Motor neuron (in vitro differentiated cells): ENCODE data around the gene SHLD2. TPM values are rescaled to one million over a fixed set of nuclear protein-coding genes. Genes with fewer than 3 reads are reported as not detected.
A peak's percentile ranks its signal among the peaks of the same experiment; 100 is the strongest.
"Not testable (repeated sequence)": the region's sequence is repeated elsewhere in the genome, so short reads cannot be mapped to it uniquely, and the experiment has no call there.

ENCODE experiments used
- ATAC-seq, 8 experiments: fragments of 200-7000 bp; cut with Tn5 transposase; replicated peaks in 6 of 8; 2 replicates each; pipeline ENCODE4 v1.8.0; 2021; ENCODE audit warnings: mild to moderate bottlenecking in 8 of 8, moderate library complexity in 8 of 8
- H3K27ac ChIP-seq, 2 donors: fragments of 250-450 bp; sonication (Bioruptor Pico); 2 replicates each; pipeline ENCODE4 v1.9.0; 2021; ENCODE audit warnings: antibody characterized with exemption in 2 of 2, mild to moderate bottlenecking in 2 of 2, moderate library complexity in 1 of 2
- H3K4me1 ChIP-seq, 2 donors: fragments of 250-450 bp; sonication (Bioruptor Pico); replicated peaks in 1 of 2; 2 replicates each; pipeline ENCODE4 v1.6.1; 2021; ENCODE audit warnings: antibody characterized with exemption in 2 of 2, mild to moderate bottlenecking in 2 of 2, moderate library complexity in 1 of 2
- H3K4me3 ChIP-seq, 5 donors: fragments of 250-450 bp; sonication (Bioruptor Pico); 2 replicates each; pipeline ENCODE4 v1.9.0; 2021; ENCODE audit warnings: antibody characterized with exemption in 5 of 5, mild to moderate bottlenecking in 5 of 5, moderate library complexity in 4 of 5
- WGBS, 10 experiments: fragments of 450-650 bp; shearing (Covaris generic); methylation state at CpG; one replicate each; pipeline ENCODE4 v1.0.0; 2022; 5-methylcytosine and 5-hydroxymethylcytosine counted together
- in situ Hi-C, 9 experiments: fragments of 400-800 bp; cut with MboI; loops; one replicate each; pipeline ENCODE4 v1.15.0; 2021; ENCODE audit warnings: low sequenced_read_pairs in 9 of 9, low pct_unique_long_range_greater_than_20kb in 2 of 9; ENCODE audit not compliant: unreplicated experiment in 9 of 9
- total RNA-seq, 8 experiments: library from RNA; unstranded; fragments of 300-600 nt; gene quantifications; 2 replicates each; pipeline versions ENCODE4 v1.2.3 to v1.2.4, GENCODE V29; 2022

The SHLD2 gene
- total RNA-seq, 8 experiments from 2014 or later = 12.5 to 37.2 (median 18.3) TPM

GRCh38 chr10:87068281-87068680, 26.7 kb upstream of the SHLD2 start:
- 89 to 100% (median 100%) methylated on average over 1 of the region's 1 CpG; no CpG with 5 or more reads in 6 of the 10 experiments for WGBS, 10 experiments
- H3K27ac ChIP-seq = no peak overlapping the region
- no peak overlapping the region for H3K4me3 ChIP-seq
- in situ Hi-C loops = loop anchor here in 2 of 9 experiments (25.0 kb wide), 1 partner anchor 131 kb away; no protein-coding TSS in a partner anchor
- no peak for ATAC-seq
- no peaks in the 10 kb centered on the region for H3K4me1 ChIP-seq

GRCh38 chr10:87072449-87072848, 22.6 kb upstream of the SHLD2 start:
- Histone ChIP-seq H3K27ac (no peak overlapping the region), H3K4me3 (no peak overlapping the region), H3K4me1 (no peaks in the 10 kb centered on the region)
- no peak for ATAC-seq
- WGBS, 10 experiments = 73 to 100% (median 100%) methylated on average over 1 to 2 of the region's 2 CpGs; no CpG with 5 or more reads in 5 of the 10 experiments
- in situ Hi-C loops = loop anchor here in 2 of 9 experiments (25.0 kb wide), 1 partner anchor 135 kb away; no protein-coding TSS in a partner anchor

DNA sequence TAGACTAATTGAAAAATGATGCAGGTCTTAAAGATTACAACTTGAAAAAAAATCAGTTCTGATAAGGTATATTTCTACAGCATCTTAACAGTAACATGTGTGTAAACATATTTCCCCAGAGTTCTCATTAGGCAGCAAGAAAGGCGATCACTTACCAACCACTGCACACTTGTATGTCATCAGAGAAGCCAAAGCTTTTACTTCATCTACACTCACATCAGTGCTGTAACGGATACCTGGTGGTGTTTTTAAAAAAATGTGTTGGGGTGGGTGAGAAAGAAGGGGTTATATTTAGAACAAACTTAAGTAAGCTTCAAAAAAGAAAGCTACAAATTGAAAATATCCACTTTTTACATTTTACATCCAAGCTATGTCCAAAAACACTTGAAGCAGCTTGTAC, 18.6 kb upstream of the SHLD2 start:
- H3K4me1 ChIP-seq, ATAC-seq, H3K27ac ChIP-seq, H3K4me3 ChIP-seq, in situ Hi-C loops: not testable (repeated sequence)
- 83 to 100% (median 100%) methylated on average over 1 to 2 of the region's 2 CpGs; no CpG with 5 or more reads in 3 of the 10 experiments for WGBS, 10 experiments

DNA sequence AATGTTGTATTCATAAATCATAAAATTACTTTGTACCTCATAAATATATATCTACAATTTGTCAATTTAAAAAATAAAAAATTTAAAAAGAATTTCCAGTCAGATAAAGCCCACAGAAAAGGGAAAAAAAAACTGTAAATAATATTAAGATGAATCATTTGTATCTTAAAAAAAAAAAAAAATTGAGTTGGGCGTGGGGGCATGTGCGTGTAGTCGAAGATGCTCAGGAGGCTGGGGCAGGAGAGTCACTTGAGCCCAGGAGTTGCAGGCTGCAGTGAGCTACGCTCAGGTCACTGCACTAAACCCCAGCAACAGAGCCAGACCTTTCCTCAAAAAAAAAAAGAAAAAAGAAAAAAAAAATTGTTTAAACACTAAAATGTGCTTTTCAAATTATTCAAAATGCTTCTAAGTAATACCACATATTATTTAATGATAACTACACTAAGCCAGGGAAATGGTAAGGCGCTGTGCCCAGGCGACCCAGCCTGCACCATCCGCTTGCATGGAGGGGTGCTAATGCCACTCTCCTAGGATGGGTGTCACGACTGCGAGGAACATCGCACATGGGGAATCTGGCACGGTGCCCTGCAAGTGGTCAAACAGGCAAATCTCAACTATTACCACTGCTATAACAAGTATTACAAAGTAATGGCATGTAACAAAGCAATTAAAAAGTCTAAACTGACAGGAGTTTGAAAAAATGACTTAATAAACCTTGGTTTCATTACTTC, 15.7 kb upstream of the SHLD2 start:
- H3K4me3 ChIP-seq = no peak overlapping the region
- peak in 1 of 8 experiments; percentile 16 for ATAC-seq
- no peak overlapping the region for H3K27ac ChIP-seq
- in situ Hi-C loops = no loop called here
- no peaks in the 10 kb centered on the region for H3K4me1 ChIP-seq
- 35 to 88% (median 76%) methylated on average over 4 to 11 of the region's 11 CpGs; no CpG with 5 or more reads in 2 of the 10 experiments for WGBS, 10 experiments

DNA sequence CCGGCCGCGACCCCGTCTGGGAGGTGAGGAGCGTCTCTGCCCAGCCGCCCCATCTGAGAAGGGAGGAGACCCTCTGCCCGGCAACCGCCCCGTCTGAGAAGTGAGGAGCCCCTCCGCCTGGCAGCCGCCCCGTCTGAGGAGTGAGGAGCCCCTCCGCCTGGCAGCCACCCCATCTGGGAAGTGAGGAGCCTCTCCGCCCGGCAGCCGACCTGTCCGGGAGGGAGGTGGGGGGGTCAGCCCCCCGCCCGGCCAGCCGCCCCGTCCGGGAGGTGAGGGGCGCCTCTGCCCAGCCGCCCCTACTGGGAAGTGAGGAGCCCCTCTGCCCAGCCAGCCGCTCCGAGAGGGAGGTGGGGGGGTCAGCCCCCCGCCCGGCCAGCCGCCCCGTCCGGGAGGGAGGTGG, 14.4 kb upstream of the SHLD2 start:
- H3K4me1 ChIP-seq, H3K4me3 ChIP-seq, H3K27ac ChIP-seq, ATAC-seq, in situ Hi-C loops: not testable (repeated sequence)
- WGBS, 10 experiments = no CpG with 5 or more reads among the region's 31 CpGs

DNA sequence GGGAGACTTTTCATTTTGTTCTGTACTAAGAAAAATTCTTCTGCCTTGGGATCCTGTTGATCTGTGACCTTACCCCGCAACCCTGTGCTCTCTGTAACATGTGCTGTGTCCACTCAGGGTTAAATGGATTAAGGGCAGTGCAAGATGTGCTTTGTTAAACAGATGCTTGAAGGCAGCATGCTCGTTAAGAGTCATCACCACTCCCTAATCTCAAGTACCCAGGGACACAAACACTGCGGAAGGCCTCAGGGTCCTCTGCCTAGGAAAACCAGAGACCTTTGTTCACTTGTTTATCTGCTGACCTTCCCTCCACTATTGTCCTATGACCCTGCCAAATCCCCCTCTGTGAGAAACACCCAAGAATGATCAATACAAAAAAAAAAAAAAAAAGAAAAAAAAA, 13.4 kb upstream of the SHLD2 start:
- no CpG with 5 or more reads among the region's 3 CpGs for WGBS, 10 experiments
- H3K4me1 ChIP-seq, H3K4me3 ChIP-seq, in situ Hi-C loops, H3K27ac ChIP-seq: not testable (repeated sequence)
- ATAC-seq = peak in 1 of 8 experiments; percentile 9

- not testable (repeated sequence) for H3K27ac ChIP-seq, H3K4me3 ChIP-seq
These were observed 12.8 kb upstream of the SHLD2 start for GRCh38 chr10:87082219-87082618.

GRCh38 chr10:87083576-87084290, 11.3 kb upstream of the SHLD2 start:
- H3K4me1 ChIP-seq, H3K27ac ChIP-seq, in situ Hi-C loops, H3K4me3 ChIP-seq: not testable (repeated sequence)
- ATAC-seq = peak in 4 of 8 experiments; percentile 8 to 59 (median 54)
- WGBS, 10 experiments = 0 to 100% (median 33%) methylated on average over 1 to 3 of the region's 5 CpGs; no CpG with 5 or more reads in 7 of the 10 experiments

More at GRCh38 chr10:87082219-87082618, 12.8 kb upstream of the SHLD2 start:
- 0 to 100% (median 57%) methylated on average over 1 of the region's 1 CpG; no CpG with 5 or more reads in 5 of the 10 experiments for WGBS, 10 experiments
- ATAC-seq = peak in 5 of 8 experiments; percentile 16 to 82 (median 72)
- in situ Hi-C loops, H3K4me1 ChIP-seq: not testable (repeated sequence)

- H3K4me3 ChIP-seq, H3K4me1 ChIP-seq, in situ Hi-C loops, H3K27ac ChIP-seq: not testable (repeated sequence)
- ATAC-seq = peak in 4 of 8 experiments; percentile 20 to 43 (median 34)
These were observed 10.7 kb upstream of the SHLD2 start for GRCh38 chr10:87084291-87084782.

GRCh38 chr10:87085537-87085936, 9.5 kb upstream of the SHLD2 start:
- in situ Hi-C loops = no loop called here
- Histone ChIP-seq H3K27ac (no peak overlapping the region), H3K4me1 (no peaks in the 10 kb centered on the region), H3K4me3 (no peak overlapping the region)
- WGBS, 10 experiments = 0 to 100% (median 92%) methylated on average over 1 of the region's 1 CpG; no CpG with 5 or more reads in 1 of the 10 experiments
- ATAC-seq = peak in 1 of 8 experiments; percentile 64

DNA sequence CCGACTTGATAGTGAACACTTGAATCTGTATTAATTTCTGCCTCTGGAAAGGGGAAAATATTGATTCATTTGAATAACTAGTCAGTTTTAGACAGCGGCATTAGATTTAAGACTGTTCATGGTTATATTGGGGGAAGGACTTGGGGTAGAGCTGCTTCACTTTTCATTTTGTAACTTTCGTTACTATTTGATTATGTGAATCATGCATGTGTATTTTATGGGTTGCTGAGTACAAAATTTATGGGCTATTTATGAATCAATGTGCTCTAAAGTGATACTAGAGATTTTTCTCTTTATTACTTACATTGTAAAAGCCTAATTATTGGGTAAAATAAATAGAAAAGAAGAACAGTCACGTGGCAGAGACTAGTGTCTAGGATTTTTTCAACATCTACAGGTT, 5.3 kb upstream of the SHLD2 start:
- in situ Hi-C loops = no loop called here
- H3K4me3 ChIP-seq = no peak overlapping the region
- WGBS, 10 experiments = 24 to 100% (median 83%) methylated on average over 1 to 4 of the region's 4 CpGs; no CpG with 5 or more reads in 1 of the 10 experiments
- no peak overlapping the region for H3K27ac ChIP-seq
- no peak for ATAC-seq
- peaks cover 0 to 15% of the 10 kb centered on the region in 2 donors for H3K4me1 ChIP-seq

DNA sequence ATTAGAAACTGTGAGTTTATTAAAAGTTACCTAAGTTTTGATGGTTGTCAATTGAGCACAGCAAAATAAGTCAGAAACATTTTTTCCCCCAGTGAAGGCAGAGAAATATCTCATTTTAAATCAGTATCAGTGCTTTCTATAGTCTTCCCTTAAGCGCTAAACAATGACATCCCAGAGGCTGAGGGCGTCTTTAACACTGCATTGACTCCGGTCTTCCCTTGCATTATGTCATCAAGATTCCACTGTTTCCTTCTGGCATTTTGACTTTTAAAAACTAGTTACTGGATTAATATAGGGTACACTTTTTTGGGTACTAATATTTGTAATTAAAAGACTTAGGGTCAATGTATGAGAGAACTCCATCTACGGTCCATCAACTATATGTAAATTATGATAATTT, 4.2 kb upstream of the SHLD2 start:
- 0 to 100% (median 43%) methylated on average over 1 to 4 of the region's 4 CpGs for WGBS, 10 experiments
- in situ Hi-C loops = no loop called here
- Histone ChIP-seq H3K4me3 (peak overlapping the region in 1 of 5 donors; percentile 7), H3K4me1 (peaks cover 0 to 15% of the 10 kb centered on the region in 2 donors), H3K27ac (no peak overlapping the region)
- ATAC-seq = no peak

- Histone ChIP-seq H3K4me1 (peaks cover 6 to 15% of the 10 kb centered on the region in 2 donors), H3K27ac (no peak overlapping the region), H3K4me3 (peak overlapping the region; percentile 61 to 96 (median 74))
- ATAC-seq = no peak
- in situ Hi-C loops = no loop called here
- 0 to 40% (median 3%) methylated on average over 1 to 7 of the region's 7 CpGs; no CpG with 5 or more reads in 1 of the 10 experiments for WGBS, 10 experiments
These were observed 2.6 kb upstream of the SHLD2 start for GRCh38 chr10:87092376-87092860.
